Measurements from ENCODE around the gene PDE3A.

PDE3A gene

DNA sequence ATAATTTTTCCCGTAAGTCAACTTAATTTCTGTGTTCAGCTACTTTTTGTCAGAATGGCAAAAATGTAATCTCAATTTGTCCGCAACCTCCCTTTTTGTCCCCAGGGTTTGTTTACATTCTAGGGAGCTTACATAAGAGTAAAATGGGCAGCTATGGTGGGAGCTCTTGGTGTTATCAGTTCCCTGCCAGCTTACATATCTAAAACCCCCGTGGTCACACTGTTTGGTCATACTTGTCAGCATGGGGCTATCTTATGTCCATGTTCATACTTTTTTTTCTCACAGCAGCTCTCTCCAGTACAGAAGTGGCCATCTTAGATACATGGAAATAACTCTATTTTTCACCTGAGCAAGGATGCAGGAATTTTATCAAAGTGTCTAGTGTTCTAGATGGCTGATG is 343.5 kb downstream of the PDE3A start:
- no peak for DNase-seq (ENCODE audit: low read depth)

DNA sequence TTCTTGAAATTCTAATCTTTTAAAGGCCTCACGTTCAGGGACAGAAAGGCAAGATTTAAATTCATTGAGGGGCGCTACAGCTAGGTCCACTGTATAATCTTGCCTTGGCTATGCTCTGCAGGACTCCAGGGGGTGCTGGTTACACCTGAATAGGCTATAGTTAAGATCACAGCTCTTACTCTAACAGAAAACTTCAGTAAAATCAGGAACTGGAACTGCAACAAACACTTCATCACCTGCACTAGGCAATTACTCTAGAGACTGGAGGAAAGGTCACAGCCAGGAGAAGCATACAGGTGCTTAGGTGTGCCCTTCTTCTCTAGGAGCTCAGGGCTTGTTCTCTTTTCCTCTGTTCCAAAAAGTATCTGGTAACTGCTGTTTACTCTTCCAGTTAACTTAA is 347.7 kb downstream of the PDE3A start:
- no peak for DNase-seq (ENCODE audit: low read depth)

DNA sequence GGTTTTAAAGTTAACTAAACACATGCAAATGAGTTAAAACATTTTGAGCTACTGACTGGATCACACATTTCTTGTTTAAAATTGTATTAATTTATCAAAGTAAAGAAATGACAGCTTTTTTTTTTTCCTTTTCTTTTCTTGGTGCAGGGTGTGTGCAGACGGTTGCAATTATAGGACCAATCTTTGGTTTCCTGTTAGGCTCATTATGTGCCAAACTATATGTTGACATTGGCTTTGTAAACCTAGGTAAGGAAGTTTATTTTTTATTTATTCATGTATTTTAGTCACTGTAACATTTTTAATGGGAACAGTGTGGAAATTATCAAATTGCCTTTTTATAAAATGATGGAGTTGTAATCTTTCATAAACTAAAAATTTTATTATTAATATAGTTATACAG is 348.6 kb downstream of the PDE3A start:
- DNase-seq (ENCODE audit: low read depth), result no peak

DNA sequence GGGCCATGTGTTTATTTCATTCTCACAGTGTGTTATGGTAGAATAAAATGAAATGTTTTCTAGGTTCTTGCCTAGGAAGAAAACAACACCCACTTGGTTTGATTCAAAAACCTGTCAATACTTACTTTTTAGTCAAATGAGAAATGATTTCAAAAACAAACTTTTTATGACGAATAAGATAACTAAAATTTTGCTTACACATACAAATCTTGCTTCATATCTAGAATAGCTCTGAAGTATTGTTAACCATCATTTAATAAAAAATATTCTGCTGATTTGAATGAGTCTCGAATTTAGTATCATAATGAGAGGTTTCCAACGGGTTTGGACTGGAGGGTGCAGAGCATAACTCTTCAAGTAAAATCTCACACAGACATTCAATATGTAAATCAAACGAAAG is 350.0 kb downstream of the PDE3A start:
- DNase-seq (ENCODE audit: low read depth), result no peak

DNA sequence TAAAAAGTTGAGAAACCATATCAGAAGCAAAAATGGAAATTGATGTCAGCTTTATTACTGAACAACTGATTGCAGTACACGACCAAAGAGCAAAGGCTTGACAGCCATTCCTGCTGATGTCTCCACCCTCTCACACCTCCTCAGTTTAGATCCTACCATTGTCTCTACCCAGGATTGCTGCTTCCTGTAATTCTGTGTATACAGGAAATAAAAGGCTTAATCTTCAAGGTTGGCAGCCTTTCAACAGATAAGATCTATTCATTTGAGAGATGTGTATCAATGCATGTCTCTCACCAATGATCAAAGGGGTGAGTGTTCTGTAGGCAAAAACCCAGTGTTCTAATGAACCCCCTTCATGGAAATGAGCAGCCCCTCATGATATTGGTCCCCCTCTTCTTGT is 353.8 kb downstream of the PDE3A start:
- DNase-seq (ENCODE audit: low read depth), result no peak

DNA sequence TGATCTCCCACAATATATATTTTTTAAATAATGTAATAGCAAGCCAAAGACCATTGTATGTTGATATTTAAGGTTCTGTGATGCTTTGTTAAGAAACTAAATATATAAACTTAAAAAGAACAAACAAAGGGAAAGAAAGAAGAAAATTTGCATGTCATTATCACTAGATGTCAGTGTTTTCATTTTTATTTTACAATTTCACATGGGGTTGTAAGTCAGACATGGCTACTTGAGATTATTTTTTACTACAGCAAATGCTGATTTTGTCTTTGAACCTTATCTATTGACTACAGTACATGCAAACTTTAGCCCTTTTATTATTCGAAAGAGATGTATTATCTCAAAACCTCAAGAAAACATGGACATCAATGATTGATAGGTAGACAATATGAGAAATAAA is 362.9 kb downstream of the PDE3A start:
- no peak for DNase-seq (ENCODE audit: low read depth)

Measured in non-pigmented ciliary epithelial cell (primary cell).